ENCODE data around the gene ATAD2B.
A peak's percentile ranks its signal among the peaks of the same experiment; 100 is the strongest.

The ATAD2B gene

DNA sequence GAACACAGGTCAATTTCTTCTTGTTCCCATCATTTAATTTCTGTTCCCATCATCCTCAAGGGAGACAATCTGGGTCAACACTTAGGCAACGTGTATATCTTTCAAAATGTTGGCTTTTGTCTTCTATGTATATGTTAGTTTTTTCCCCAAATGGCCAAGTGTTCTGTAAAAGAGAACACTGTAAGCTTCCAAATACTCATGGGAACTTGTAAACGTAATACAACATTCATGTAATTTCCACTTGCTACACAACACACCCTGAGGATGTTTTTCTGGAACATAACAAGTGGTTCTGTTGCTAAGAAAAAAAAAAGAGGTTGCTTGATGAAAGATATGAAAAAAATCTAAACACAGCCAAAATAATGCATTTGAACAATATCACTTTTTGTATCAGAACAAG, 149.1 kb downstream of the ATAD2B start:
- H3K4me1 ChIP-seq (ENCODE audit: control insufficient read depth, insufficient read depth, low read length), result no peaks in the 10 kb centered on the region
- H3K9ac ChIP-seq (ENCODE audit: low read depth, low read length), result no peak overlapping the region
- H3K4me2 ChIP-seq (ENCODE audit: low read length), result no peak overlapping the region
- peaks cover 11% of the 10 kb centered on the region for H3K36me3 ChIP-seq (ENCODE audit: insufficient read depth, low read length)
- no peak overlapping the region for H3K4me3 ChIP-seq (ENCODE audit: low read length)
- H3K9me3 ChIP-seq (replicated peaks; ENCODE audit: low read length), result no peaks in the 10 kb centered on the region
- no peaks in the 10 kb centered on the region for H3K27me3 ChIP-seq (ENCODE audit: control insufficient read depth, insufficient read depth, low read length)

DNA sequence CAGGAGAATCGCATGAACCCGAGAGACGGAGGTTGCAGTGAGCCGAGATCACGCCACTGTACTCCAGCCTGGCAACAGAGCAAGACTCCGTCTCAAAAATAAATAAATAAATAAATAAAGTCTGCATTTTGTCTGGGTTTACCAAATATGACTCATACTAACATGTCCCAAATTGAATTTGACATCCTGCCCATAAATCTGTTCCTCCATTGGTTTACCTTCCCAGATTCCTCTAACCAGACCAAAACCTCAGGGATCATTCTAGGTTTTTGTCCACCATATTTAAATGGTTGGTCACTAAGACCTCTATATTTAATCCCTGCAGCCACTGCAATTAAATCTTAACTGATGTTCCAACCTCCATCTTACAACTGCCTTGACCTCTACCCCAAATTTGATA, 150.9 kb downstream of the ATAD2B start:
- Histone ChIP-seq H3K9me3 (replicated peaks; ENCODE audit: low read length) (no peaks in the 10 kb centered on the region), H3K9ac (ENCODE audit: low read depth, low read length) (no peak overlapping the region), H3K4me2 (ENCODE audit: low read length) (no peak overlapping the region), H3K4me1 (ENCODE audit: control insufficient read depth, insufficient read depth, low read length) (no peaks in the 10 kb centered on the region), H3K27me3 (ENCODE audit: control insufficient read depth, insufficient read depth, low read length) (no peaks in the 10 kb centered on the region), H3K4me3 (ENCODE audit: low read length) (no peak overlapping the region), H3K36me3 (ENCODE audit: insufficient read depth, low read length) (peaks cover 23% of the 10 kb centered on the region)

DNA sequence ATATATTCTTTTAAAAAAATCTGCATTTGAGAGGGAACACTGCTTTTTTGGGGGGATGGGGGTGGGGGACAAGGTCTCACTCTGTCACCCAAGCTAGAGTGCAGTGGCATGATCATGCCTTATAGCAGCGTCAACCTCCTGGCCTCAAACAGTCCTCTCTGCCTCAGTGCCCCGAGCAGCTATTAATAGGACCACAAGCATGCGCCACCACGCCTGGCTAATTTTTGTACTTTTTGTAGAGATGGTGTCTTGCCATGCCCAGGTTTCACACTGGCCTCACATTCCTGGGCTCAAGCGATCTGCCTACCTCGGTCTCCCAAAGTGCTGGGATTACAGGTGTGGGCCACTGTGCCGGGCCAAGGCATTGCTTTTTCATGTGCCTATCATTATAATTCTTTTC, 154.2 kb downstream of the ATAD2B start:
- Histone ChIP-seq H3K9ac (ENCODE audit: low read depth, low read length) (no peak overlapping the region), H3K4me1 (ENCODE audit: control insufficient read depth, insufficient read depth, low read length) (peaks cover 10% of the 10 kb centered on the region), H3K9me3 (replicated peaks; ENCODE audit: low read length) (no peaks in the 10 kb centered on the region), H3K4me3 (ENCODE audit: low read length) (no peak overlapping the region), H3K4me2 (ENCODE audit: low read length) (no peak overlapping the region), H3K27me3 (ENCODE audit: control insufficient read depth, insufficient read depth, low read length) (no peaks in the 10 kb centered on the region), H3K36me3 (ENCODE audit: insufficient read depth, low read length) (peaks cover 18% of the 10 kb centered on the region)

DNA sequence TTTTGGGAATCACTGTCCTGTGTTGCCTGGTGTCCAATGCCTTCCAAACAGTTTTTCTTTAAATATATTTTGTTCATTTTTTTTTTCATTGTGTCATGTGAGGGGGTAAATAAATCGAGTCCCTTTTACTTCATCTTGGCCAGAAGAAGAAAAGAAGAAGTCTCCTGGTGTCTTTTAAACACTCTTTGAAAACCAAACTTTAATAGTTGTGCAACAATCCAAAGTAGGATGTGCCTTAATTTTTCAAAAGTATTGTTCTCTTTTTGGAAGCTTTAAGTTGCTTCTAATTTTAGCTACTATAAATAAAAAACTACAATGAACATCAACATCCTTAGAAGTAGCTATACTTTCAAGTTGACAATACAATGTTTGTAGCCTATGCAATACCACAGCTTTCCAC, 154.9 kb downstream of the ATAD2B start:
- peaks cover 16% of the 10 kb centered on the region for H3K36me3 ChIP-seq (ENCODE audit: insufficient read depth, low read length)

DNA sequence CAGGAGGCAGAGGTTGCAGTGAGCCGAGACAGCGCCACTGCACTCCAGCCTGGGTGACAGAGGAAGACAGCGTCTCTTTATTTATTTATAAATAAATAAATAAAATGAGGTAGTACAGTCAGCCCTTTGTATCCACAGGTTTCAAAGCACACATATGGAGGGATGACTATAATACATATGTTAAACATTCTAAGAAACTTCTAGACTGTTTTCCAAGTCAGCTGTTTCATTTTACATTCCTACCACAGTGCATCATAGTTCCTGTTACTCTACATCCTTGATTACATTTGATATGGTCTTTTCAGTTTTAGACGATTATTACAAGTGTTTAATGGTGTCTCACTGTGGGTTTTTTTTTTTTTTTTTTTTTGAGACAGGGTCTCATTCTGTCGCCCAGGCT, 157.6 kb downstream of the ATAD2B start:
- H3K9me3 ChIP-seq (replicated peaks; ENCODE audit: low read length), result no peaks in the 10 kb centered on the region
- no peak overlapping the region for H3K4me3 ChIP-seq (ENCODE audit: low read length)
- H3K36me3 ChIP-seq (ENCODE audit: insufficient read depth, low read length), result peaks cover 16% of the 10 kb centered on the region
- H3K9ac ChIP-seq (ENCODE audit: low read depth, low read length), result no peak overlapping the region
- peaks cover 13% of the 10 kb centered on the region for H3K4me1 ChIP-seq (ENCODE audit: control insufficient read depth, insufficient read depth, low read length)
- H3K4me2 ChIP-seq (ENCODE audit: low read length), result no peak overlapping the region
- no peaks in the 10 kb centered on the region for H3K27me3 ChIP-seq (ENCODE audit: control insufficient read depth, insufficient read depth, low read length)

More for the DNA sequence above, 154.9 kb downstream of the ATAD2B start:
- H3K9ac ChIP-seq (ENCODE audit: low read depth, low read length), result no peak overlapping the region
- H3K27me3 ChIP-seq (ENCODE audit: control insufficient read depth, insufficient read depth, low read length), result no peaks in the 10 kb centered on the region
- no peaks in the 10 kb centered on the region for H3K9me3 ChIP-seq (replicated peaks; ENCODE audit: low read length)
- peaks cover 13% of the 10 kb centered on the region for H3K4me1 ChIP-seq (ENCODE audit: control insufficient read depth, insufficient read depth, low read length)
- no peak overlapping the region for H3K4me3 ChIP-seq (ENCODE audit: low read length)
- no peak overlapping the region for H3K4me2 ChIP-seq (ENCODE audit: low read length)

DNA sequence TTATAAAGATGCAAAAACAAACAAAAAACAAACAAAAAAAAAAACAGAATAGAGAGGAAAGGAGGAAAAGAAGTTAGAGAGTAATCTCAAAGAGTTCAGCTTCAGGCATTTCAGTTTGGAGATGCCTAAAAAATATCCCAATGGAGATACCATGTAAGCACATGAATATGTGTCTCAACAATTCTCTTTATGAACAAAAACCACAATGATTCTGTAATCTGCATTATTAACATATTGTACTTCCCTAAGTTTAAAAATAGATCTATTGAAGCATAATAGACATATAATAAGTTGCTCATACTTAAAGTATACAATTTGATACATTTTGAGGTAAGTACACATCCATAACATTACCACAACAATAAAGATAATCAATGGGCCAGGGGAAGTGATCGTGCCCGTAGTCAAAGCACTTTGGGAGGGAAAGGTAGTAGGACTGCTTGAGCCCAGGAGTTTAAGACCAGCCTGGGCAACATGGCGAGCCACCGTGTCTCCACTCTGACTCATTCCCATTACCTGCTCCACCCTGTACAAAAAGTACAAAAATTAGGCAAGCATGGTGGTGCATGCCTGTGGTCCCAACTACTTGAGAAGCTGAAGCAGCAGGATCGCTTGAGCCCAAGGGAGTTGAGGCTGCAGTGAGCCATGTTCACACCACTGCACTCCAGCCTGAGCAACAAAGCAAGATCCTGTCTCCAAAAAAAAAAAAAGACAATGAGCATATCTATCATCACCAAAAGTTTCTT, 158.9 kb downstream of the ATAD2B start:
- H3K9ac ChIP-seq (ENCODE audit: low read depth, low read length), result no peak overlapping the region
- H3K4me3 ChIP-seq (ENCODE audit: low read length), result no peak overlapping the region
- H3K36me3 ChIP-seq (ENCODE audit: insufficient read depth, low read length), result peaks cover 16% of the 10 kb centered on the region
- peaks cover 13% of the 10 kb centered on the region for H3K4me1 ChIP-seq (ENCODE audit: control insufficient read depth, insufficient read depth, low read length)
- H3K4me2 ChIP-seq (ENCODE audit: low read length), result peak overlapping the region; percentile 8
- H3K27me3 ChIP-seq (ENCODE audit: control insufficient read depth, insufficient read depth, low read length), result no peaks in the 10 kb centered on the region
- no peaks in the 10 kb centered on the region for H3K9me3 ChIP-seq (replicated peaks; ENCODE audit: low read length)

DNA sequence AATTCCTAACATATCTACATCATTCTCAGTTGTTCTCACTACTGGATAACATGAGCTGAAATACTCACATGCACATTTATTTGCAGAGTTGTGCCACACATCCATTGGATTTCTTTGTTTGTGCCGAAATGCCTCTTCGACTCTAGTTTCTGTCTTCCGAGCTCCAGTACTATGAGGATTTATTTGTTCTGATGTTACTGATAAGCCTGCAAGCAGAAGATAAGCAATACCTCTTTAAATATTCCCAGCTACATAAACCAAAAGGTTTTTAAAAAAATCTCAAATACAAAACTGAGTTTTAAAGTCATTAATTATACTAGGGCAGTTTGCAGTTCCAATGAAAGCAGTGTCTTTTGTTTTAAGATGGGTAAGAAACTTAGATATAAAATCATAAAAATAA, 164.8 kb downstream of the ATAD2B start:
- Histone ChIP-seq H3K4me2 (ENCODE audit: low read length) (no peak overlapping the region), H3K4me3 (ENCODE audit: low read length) (no peak overlapping the region), H3K9me3 (replicated peaks; ENCODE audit: low read length) (no peaks in the 10 kb centered on the region), H3K36me3 (ENCODE audit: insufficient read depth, low read length) (no peaks in the 10 kb centered on the region), H3K9ac (ENCODE audit: low read depth, low read length) (no peak overlapping the region), H3K4me1 (ENCODE audit: control insufficient read depth, insufficient read depth, low read length) (peaks cover 23% of the 10 kb centered on the region), H3K27me3 (ENCODE audit: control insufficient read depth, insufficient read depth, low read length) (no peaks in the 10 kb centered on the region)

DNA sequence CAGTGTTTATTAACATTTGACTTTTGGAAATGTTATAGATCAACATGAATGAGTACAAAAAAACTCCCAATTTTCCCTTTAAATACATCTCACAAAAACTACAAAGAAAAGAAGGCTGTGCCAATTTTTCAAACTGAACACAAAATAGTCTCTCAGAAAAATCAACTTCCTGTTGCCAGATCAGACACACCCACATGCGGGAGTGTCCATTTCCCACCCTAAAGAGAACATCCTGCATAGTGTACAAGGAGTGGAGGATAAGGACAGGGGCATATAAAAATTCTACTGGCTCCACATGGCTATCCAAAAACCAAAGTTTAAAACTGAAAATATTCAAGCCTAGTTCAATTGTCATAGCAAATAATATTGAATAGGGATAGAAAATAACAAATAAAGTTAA, 165.3 kb downstream of the ATAD2B start:
- Histone ChIP-seq H3K27me3 (ENCODE audit: control insufficient read depth, insufficient read depth, low read length) (no peaks in the 10 kb centered on the region), H3K9me3 (replicated peaks; ENCODE audit: low read length) (no peaks in the 10 kb centered on the region), H3K36me3 (ENCODE audit: insufficient read depth, low read length) (no peaks in the 10 kb centered on the region), H3K4me2 (ENCODE audit: low read length) (no peak overlapping the region), H3K4me1 (ENCODE audit: control insufficient read depth, insufficient read depth, low read length) (peaks cover 25% of the 10 kb centered on the region), H3K4me3 (ENCODE audit: low read length) (no peak overlapping the region), H3K9ac (ENCODE audit: low read depth, low read length) (no peak overlapping the region)

DNA sequence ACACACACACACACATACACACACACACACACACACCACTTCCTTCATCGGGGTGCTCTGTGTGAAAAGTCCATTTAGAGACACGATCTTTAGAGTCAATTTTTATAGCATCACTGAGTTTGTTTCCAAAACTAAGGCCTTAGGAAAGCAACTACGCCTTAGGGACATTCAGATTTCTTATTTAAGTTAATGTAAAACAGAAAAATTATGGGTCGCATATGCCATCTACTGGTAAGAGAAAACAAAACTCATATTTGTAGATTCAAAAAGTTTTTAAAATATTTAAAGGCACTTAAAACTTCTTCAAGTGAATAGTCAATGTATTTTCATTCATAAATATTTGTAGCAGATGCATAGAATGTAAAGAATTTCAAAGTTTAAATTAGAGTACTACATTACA, 166.2 kb downstream of the ATAD2B start:
- Histone ChIP-seq H3K4me1 (ENCODE audit: control insufficient read depth, insufficient read depth, low read length) (peaks cover 25% of the 10 kb centered on the region), H3K4me2 (ENCODE audit: low read length) (no peak overlapping the region), H3K9me3 (replicated peaks; ENCODE audit: low read length) (no peaks in the 10 kb centered on the region), H3K27me3 (ENCODE audit: control insufficient read depth, insufficient read depth, low read length) (no peaks in the 10 kb centered on the region), H3K36me3 (ENCODE audit: insufficient read depth, low read length) (no peaks in the 10 kb centered on the region), H3K4me3 (ENCODE audit: low read length) (no peak overlapping the region), H3K9ac (ENCODE audit: low read depth, low read length) (no peak overlapping the region)

DNA sequence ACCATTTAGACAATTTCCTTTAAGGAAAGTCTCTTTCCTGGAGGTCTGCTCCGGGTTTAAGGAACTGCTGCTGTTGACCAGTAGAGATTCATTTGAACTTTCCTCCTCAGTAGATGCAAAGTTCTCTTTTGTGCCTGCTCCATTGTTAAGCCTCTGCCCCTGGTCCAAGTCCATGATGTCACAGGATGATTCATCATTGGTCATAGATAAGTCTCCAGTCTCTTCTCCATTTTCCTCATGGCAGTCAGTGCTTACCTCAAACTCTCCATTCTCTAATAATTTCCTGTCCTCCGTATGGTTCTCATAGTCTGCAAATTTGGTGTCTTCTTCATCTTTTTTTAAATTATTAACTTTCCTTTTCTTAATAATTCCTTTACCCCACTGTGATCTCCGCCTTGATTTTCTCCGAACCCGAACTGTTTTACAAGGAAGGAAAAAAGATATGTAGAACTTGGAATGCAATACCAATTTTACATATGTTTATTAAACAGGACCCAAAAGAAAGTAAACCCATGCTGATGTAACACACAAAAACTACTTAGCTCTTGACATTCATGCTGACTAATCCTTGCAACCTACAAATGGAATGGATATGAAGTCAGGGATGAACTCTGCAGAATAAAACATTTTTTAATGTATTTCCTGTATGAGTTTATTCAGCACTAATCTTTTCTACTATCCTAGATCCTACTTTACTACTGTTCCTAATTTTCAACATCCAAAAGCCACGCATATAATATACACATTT, 169.1 kb downstream of the ATAD2B start:
- Histone ChIP-seq H3K9ac (ENCODE audit: low read depth, low read length) (no peak overlapping the region), H3K27me3 (ENCODE audit: control insufficient read depth, insufficient read depth, low read length) (no peaks in the 10 kb centered on the region), H3K4me2 (ENCODE audit: low read length) (no peak overlapping the region), H3K4me1 (ENCODE audit: control insufficient read depth, insufficient read depth, low read length) (peaks cover 25% of the 10 kb centered on the region), H3K4me3 (ENCODE audit: low read length) (no peak overlapping the region), H3K36me3 (ENCODE audit: insufficient read depth, low read length) (peaks cover 6% of the 10 kb centered on the region), H3K9me3 (replicated peaks; ENCODE audit: low read length) (no peaks in the 10 kb centered on the region)

DNA sequence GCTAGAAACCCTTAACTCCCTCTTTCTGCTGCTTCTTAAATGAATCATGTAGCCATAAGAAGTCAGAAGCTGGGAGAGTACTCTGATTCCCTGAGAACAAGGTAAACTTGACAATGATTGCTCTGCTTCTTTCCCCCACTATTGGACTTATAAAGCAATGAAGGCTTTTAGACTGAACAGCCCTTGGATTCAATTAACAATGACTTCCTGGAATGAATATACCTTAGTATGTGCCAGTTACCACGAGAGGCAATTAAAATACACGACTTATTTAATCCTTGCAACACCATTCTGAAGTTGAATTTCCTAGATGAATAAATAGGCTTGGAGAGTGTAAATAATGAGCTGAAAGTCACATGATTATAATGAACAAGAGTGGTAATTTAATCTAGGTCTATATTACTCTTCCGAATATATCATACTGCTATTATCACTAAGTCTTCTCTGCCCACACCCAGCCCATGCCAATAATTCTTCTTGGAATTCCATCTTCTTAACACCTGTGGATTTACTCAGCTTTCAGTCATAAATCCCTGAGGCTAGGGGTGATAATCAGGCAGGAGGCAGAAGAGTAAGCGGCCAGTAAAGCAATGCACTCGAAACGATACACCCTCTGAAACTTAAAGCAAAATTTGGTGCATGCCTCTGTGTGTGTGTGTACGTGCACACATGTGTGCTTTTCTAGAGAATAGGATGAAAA, 170.2 kb downstream of the ATAD2B start:
- H3K36me3 ChIP-seq (ENCODE audit: insufficient read depth, low read length), result peaks cover 13% of the 10 kb centered on the region
- no peak overlapping the region for H3K4me3 ChIP-seq (ENCODE audit: low read length)
- peaks cover 22% of the 10 kb centered on the region for H3K4me1 ChIP-seq (ENCODE audit: control insufficient read depth, insufficient read depth, low read length)
- H3K4me2 ChIP-seq (ENCODE audit: low read length), result no peak overlapping the region
- no peak overlapping the region for H3K9ac ChIP-seq (ENCODE audit: low read depth, low read length)
- no peaks in the 10 kb centered on the region for H3K27me3 ChIP-seq (ENCODE audit: control insufficient read depth, insufficient read depth, low read length)
- no peaks in the 10 kb centered on the region for H3K9me3 ChIP-seq (replicated peaks; ENCODE audit: low read length)
